A549 (cell line): ENCODE results near the gene SLIT1.

Experiments used
- BHLHE40 ChIP-seq: IDR thresholded peaks from 2 replicates; pipeline ENCODE4 v1.6.1; 2012; ENCODE audit warnings: low read depth, low read length, inconsistent platforms
- CEBPB ChIP-seq, 2 experiments: fragments of >200 bp in 1 of 2; sonication (Bioruptor Twin) in 1 of 2; formaldehyde crosslinking in 1 of 2; IDR thresholded peaks; 2 replicates each; pipeline ENCODE4 v1.6.1; 2012 to 2016
- CTCF ChIP-seq: fragments of >200 bp; sonication (Bioruptor Twin); formaldehyde crosslinking; IDR thresholded peaks from 3 replicates; pipeline ENCODE4 v1.5.1; 2016
- KDM1A ChIP-seq: fragments of 200-600 bp; sonication (generic); IDR thresholded peaks from 2 replicates; pipeline ENCODE4 v1.6.1; 2016; ENCODE audit warnings: low read depth, mild to moderate bottlenecking
- MYC ChIP-seq: IDR thresholded peaks from 2 replicates; pipeline ENCODE4 v1.6.1; 2012; ENCODE audit warnings: mild to moderate bottlenecking, inconsistent platforms, low read length, improper control_type of control experiment, borderline replicate concordance
- POLR2A ChIP-seq: IDR thresholded peaks from 2 replicates; pipeline ENCODE4 v1.6.1; 2012; ENCODE audit warnings: mild to moderate bottlenecking, low read length
- SMC3 ChIP-seq: fragments of >200 bp; sonication (Bioruptor Twin); formaldehyde crosslinking; IDR thresholded peaks from 3 replicates; pipeline ENCODE4 v1.6.1; 2018; ENCODE audit warnings: inconsistent platforms
- TF ChIP-seq, protein P1 (sequence below): fragments of 450-650 bp; IDR thresholded peaks from 2 replicates; pipeline ENCODE4 v1.6.1; 2014; ENCODE audit warnings: antibody characterized with exemption
- TF ChIP-seq, protein P2 (sequence below): fragments of 200-600 bp; sonication (generic); IDR thresholded peaks from 2 replicates; pipeline ENCODE4 v1.6.1; 2016; ENCODE audit warnings: antibody characterized with exemption, mild to moderate bottlenecking, moderate library complexity

- TF ChIP-seq CTCF, result no peak
- no peak for TF ChIP-seq MYC
- no peak for TF ChIP-seq SMC3
- TF ChIP-seq BHLHE40, result no peak
- TF ChIP-seq CEBPB (IDR thresholded peaks at IDR 0.05), result no peak
- TF ChIP-seq KDM1A, result no peak
- no peak for TF ChIP-seq POLR2A
- TF ChIP-seq, protein P1, sequence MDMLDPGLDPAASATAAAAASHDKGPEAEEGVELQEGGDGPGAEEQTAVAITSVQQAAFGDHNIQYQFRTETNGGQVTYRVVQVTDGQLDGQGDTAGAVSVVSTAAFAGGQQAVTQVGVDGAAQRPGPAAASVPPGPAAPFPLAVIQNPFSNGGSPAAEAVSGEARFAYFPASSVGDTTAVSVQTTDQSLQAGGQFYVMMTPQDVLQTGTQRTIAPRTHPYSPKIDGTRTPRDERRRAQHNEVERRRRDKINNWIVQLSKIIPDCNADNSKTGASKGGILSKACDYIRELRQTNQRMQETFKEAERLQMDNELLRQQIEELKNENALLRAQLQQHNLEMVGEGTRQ, result no peak
- TF ChIP-seq, protein P2, sequence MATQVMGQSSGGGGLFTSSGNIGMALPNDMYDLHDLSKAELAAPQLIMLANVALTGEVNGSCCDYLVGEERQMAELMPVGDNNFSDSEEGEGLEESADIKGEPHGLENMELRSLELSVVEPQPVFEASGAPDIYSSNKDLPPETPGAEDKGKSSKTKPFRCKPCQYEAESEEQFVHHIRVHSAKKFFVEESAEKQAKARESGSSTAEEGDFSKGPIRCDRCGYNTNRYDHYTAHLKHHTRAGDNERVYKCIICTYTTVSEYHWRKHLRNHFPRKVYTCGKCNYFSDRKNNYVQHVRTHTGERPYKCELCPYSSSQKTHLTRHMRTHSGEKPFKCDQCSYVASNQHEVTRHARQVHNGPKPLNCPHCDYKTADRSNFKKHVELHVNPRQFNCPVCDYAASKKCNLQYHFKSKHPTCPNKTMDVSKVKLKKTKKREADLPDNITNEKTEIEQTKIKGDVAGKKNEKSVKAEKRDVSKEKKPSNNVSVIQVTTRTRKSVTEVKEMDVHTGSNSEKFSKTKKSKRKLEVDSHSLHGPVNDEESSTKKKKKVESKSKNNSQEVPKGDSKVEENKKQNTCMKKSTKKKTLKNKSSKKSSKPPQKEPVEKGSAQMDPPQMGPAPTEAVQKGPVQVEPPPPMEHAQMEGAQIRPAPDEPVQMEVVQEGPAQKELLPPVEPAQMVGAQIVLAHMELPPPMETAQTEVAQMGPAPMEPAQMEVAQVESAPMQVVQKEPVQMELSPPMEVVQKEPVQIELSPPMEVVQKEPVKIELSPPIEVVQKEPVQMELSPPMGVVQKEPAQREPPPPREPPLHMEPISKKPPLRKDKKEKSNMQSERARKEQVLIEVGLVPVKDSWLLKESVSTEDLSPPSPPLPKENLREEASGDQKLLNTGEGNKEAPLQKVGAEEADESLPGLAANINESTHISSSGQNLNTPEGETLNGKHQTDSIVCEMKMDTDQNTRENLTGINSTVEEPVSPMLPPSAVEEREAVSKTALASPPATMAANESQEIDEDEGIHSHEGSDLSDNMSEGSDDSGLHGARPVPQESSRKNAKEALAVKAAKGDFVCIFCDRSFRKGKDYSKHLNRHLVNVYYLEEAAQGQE, result no peak
These were observed 184.4 kb downstream of the SLIT1 start for GRCh38 chr10:97001183-97001991.
